ENCODE data around the gene TMPRSS11F.
"Not testable (repeated sequence)": the region's sequence is repeated elsewhere in the genome, so short reads cannot be mapped to it uniquely, and the experiment has no call there.

The TMPRSS11F gene

GRCh38 chr4:68129793-68130192 is at the start of gene TMPRSS11F:
TMPRSS11F (minus strand) TSS chr4:68129869; CDS start chr4:68129820, 49 bp downstream.
- DNase-seq (ENCODE audit: low read depth, low spot score): no peak

DNA sequence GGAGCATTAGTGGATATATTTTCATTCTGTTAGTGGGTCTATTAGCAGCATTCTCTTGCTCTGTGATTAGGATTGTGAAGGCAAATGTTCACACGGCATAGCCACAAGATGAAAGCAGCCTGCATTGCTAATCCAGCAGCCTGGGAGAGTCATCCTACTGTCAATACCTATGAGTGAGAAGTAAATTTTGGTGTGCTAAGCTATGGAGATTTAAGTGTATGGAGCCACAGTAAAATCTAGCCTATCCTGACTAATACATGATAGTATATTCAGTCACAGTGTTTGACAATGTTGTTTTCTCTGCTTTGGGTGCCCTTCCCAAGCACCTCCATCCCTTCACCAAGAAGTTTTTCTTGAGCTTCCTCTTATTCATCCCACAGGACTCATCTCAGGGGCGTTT is 47.2 kb upstream of the TMPRSS11F start:
- DNase-seq (ENCODE audit: low read depth, low spot score): no peak

DNA sequence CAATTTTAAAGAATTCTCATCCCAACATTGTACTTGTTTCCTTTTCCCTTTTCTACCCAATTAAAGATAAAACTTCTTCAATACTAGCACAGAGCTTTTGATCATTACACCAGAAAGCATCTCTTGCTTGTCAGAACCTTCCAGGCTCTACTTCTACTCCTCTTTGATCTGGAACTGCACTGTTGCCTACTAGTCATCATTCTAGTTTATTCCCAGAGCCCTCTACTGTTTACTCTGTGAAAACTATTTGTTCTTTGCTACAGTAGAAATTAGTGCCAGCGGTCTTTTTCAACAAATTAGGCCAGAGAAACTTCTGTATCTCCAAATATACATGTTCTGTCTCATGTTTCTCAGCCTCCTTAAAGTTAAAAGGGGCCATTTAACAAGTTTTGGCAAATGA is 46.8 kb upstream of the TMPRSS11F start:
- no peak for DNase-seq (ENCODE audit: low read depth, low spot score)

DNA sequence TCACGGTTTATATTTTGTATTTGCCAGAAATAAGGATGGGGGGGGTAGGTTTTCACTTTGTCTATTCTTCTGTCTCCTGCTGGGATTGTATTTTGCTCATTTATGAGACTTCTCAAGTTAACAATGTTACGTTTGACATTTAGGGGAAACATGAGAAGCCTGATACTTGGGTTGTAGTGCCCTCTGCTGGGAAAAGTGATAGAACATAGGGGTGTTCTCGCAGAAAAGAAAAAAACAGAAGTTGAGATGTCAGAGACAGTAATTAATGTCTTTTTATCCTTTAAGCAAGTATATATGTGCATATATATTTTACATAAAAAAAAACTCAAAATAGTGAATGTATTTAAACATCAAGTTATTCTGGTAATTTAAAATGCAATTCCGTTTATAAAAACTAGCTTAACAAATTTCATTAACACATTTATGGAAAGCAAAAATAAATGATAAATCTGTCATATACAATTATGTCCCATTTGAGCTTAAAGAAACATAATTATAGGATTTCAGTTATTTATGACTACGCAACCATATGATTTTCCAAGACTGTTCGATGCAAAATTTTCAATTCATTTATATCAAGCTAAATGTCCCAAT is 46.0 kb upstream of the TMPRSS11F start:
- DNase-seq (ENCODE audit: low read depth, low spot score): no peak

GRCh38 chr4:68174389-68174788 is 44.7 kb upstream of the TMPRSS11F start:
- DNase-seq (ENCODE audit: low read depth, low spot score): not testable (repeated sequence)

- not testable (repeated sequence) for DNase-seq (ENCODE audit: low read depth, low spot score)
Observed at GRCh38 chr4:68172147-68172546, 42.5 kb upstream of the TMPRSS11F start.

- DNase-seq (ENCODE audit: low read depth, low spot score): no peak
Observed at GRCh38 chr4:68167706-68168105, 38.0 kb upstream of the TMPRSS11F start.

- no peak for DNase-seq (ENCODE audit: low read depth, low spot score)
Observed at GRCh38 chr4:68167166-68167565, 37.5 kb upstream of the TMPRSS11F start.

DNA sequence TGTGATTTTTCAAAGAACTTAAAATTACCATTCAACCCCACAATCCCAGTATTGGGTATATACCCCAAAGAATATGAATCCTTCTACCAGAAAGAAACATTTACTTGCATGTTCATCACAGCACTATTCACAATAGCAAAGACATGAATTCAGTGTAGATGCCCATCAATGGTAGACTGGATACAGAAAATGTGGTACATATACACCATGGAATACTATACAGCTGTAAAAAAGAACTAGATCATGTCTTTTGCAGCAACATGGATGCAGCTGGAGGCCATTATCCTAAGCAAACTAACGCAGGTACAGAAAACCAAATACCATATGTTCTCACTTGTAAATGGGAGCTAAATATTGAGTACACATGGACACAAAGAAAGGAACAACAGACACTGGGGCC is 34.1 kb upstream of the TMPRSS11F start:
- no peak for DNase-seq (ENCODE audit: low read depth, low spot score)

GRCh38 chr4:68162196-68162595 is 32.5 kb upstream of the TMPRSS11F start:
- DNase-seq (ENCODE audit: low read depth, low spot score): no peak

- no peak for DNase-seq (ENCODE audit: low read depth, low spot score)
Observed at GRCh38 chr4:68152411-68152810, 22.7 kb upstream of the TMPRSS11F start.

- no peak for DNase-seq (ENCODE audit: low read depth, low spot score)
Observed at GRCh38 chr4:68148800-68149685, 19.4 kb upstream of the TMPRSS11F start.

GRCh38 chr4:68147079-68147478 is 17.4 kb upstream of the TMPRSS11F start:
- no peak for DNase-seq (ENCODE audit: low read depth, low spot score)

DNA sequence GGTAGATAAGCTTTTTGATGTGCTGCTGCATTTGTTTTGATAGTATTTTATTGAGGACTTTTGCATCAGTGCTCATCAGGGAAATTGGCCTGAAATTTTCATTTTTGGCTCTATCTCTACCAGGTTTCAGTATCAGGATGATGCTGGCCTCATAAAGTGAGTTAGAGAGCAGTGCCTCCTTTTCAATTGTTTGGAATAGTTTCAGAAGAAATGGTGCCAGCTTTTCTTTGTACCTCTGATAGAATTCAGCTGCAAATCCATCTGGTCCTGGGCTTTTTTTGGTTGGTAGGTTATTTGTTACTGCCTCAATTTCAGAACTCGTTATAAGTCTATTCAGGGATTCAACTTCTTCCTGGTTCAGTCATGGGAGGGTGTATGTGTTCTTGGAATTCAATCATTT is 15.6 kb upstream of the TMPRSS11F start:
- DNase-seq (ENCODE audit: low read depth, low spot score): no peak

DNA sequence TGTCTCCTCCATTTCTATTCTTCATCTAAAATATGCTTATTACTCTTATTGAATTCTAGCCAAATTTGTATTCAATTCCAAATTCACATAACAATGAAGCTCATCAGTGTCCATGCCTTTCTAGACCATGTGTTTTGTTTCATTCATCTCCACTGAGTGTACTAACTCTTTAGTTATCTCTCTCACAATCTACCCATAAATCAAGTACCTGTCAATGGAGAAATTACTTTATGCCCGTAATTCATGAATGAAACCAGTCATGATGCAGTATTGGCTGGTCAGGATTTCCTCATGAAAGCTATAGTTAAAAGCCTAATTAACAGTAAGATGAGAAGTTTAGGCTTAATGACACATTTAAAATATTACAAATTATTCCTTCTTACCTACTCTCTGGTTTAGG is 12.2 kb upstream of the TMPRSS11F start:
- no peak for DNase-seq (ENCODE audit: low read depth, low spot score)

GRCh38 chr4:68132342-68132741 is 2.7 kb upstream of the TMPRSS11F start:
- no peak for DNase-seq (ENCODE audit: low read depth, low spot score)

GRCh38 chr4:68124262-68124661 is 5.4 kb downstream of the TMPRSS11F start:
- DNase-seq (ENCODE audit: low read depth, low spot score): no peak

- no peak for DNase-seq (ENCODE audit: low read depth, low spot score)
Observed at GRCh38 chr4:68123525-68123924, 6.1 kb downstream of the TMPRSS11F start.

DNA sequence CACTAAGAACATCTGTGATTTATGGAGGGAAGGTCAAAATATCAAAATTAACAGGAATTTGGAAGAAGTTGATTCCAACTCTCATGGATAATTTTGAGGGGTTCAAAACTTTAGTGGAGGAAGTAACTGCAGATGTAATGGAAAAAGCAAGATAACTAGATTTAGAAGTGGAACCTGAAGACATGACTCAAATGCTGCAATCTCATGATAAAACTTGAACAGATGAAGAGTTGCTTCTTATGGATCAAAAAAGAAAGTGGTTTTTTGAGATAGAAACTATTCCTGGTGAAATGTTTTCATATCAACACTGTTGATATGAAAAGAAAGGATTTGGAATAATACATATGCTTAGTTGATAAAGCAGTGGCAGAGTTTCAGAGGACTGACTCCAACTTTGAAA is 9.7 kb downstream of the TMPRSS11F start:
- DNase-seq (ENCODE audit: low read depth, low spot score): no peak

- no peak for DNase-seq (ENCODE audit: low read depth, low spot score)
Observed at GRCh38 chr4:68110441-68110840, 19.2 kb downstream of the TMPRSS11F start.

DNA sequence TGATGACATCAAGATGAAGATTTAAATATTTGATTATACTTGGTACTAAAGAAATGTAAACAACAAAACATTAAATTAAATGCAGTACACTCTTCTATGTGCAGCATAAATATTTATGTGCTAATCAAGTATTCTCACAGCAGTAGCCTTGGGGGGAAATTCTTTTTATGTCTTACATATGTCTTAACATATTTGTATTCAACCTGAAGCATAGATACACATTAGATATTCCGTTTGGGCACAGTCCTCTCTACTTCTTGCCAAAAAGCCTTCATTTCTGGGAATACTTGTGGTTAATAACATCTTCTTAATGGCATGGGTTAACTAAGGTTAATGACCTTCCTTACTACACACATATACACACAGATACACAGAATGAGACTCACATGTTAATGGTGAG is 19.8 kb downstream of the TMPRSS11F start:
- no peak for DNase-seq (ENCODE audit: low read depth, low spot score)

DNA sequence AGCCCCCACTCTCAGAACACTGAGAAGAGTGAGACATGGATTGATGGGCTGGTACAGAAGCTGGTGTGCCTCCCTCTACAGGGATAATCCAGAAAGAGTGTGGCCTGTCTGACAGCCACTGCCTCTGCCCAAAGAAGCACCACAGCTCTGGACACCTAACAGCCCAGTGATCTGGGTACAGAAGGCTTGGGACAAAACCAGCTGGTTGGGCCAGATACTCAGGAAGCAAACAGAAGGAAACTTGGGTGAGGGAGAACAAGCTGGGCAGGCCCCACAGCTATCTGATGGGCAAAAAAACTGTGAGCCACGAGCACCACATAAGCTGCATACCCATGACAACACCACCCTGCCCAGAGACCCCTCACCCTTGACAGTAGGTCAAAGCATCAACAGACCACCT is 46.9 kb downstream of the TMPRSS11F start:
- DNase-seq (ENCODE audit: low read depth, low spot score): no peak

DNA sequence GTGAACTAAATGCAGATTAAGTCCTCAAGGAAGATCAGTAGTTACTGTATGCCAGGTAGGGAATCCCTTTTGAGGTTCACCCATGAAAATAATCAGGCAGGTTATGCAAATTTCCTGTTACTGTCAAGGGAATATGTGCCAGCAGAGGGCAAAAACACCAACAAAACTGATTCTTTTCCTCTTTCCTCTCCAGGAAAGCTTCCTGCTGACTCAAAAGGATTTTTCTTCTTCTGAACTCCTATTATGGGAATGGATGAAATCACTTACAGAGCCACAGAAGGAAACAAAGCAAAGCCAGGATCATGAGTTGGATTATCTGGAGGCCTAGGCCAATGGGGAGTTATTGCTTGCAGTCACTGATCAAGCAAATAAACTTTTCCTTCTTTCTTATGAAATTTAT is 49.7 kb downstream of the TMPRSS11F start:
- DNase-seq (ENCODE audit: low read depth, low spot score): no peak

Measured in activated naive CD8-positive, alpha-beta T cell treated with anti-CD3 and anti-CD28 coated beads, Interleukin-2, amount 50 U/mL, for 16 hours (primary cell).